GM12878 (cell line): Measurements from ENCODE around the gene SORCS2. TPM values are rescaled to one million over a fixed set of nuclear protein-coding genes. Genes with fewer than 3 reads are reported as not detected.
A peak's percentile ranks its signal among the peaks of the same experiment; 100 is the strongest.

Source experiments
- ATAC-seq: fragments of 200-7000 bp; cut with Tn5 transposase; 3 replicates; pipeline ENCODE4 v1.9.1; 2020; ENCODE audit warnings: mild to moderate bottlenecking, moderate library complexity
- BruUV-seq: library from RNA; stranded (reverse); fragments of 400-500 nt; replicated peaks from 2 replicates; lab custom pipeline; 2021; lab: Mats Ljungman, UMichigan
- CTCF ChIA-PET: fragments of 300-600 bp; sonication (Branson Sonifier 250); formaldehyde crosslinking; extraction: SDS; loops from one replicate; lab custom pipeline; 2021; ENCODE audit warnings: inconsistent platforms; lab: Yijun Ruan, JAX
- POLR2A ChIA-PET: fragments of 350-600 bp; formaldehyde crosslinking; extraction: SDS; loops from one replicate; lab custom pipeline; 2021; ENCODE audit warnings: inconsistent platforms; lab: Charles Lee
- RAD21 ChIA-PET: fragments of 300-600 bp; sonication (Branson Sonifier 250); formaldehyde crosslinking; loops from one replicate; lab custom pipeline; 2023; ENCODE audit warnings: antibody characterized with exemption; ENCODE audit not compliant: unreplicated experiment; lab: Charles Lee
- SMC1A ChIA-PET: fragments of 300-600 bp; sonication (Branson Sonifier 250); formaldehyde crosslinking; loops from one replicate; lab custom pipeline; 2023; ENCODE audit not compliant: unreplicated experiment, uncharacterized antibody; lab: Charles Lee
- DNase-seq: peaks from one replicate; pipeline ENCODE4 v3.0.0-alpha.2; 2011; ENCODE audit warnings: low read depth, low spot score
- FAIRE-seq: peaks from 3 replicates; lab custom pipeline; 2011; peaks lifted over from hg19 to GRCh38; lab: Jason Lieb, UNC
- H2AFZ ChIP-seq: 2 replicates; pipeline ENCODE4 v1.6.0; 2011; ENCODE audit warnings: low read depth, low read length, control low read depth; ENCODE audit not compliant: control insufficient read depth
- H3K27ac ChIP-seq: 2 replicates; pipeline ENCODE4 v1.5.1; 2011; ENCODE audit warnings: control low read depth; ENCODE audit not compliant: control insufficient read depth, insufficient read depth
- H3K27me3 ChIP-seq, 2 experiments: replicated peaks in 1 of 2; 2 replicates each; pipeline versions ENCODE4 v1.6.0 to v1.6.1; 2011; ENCODE audit warnings: low read length in 1 of 2; ENCODE audit not compliant: control insufficient read depth in 2 of 2, insufficient read depth in 2 of 2
- H3K36me3 ChIP-seq, 2 experiments: 2 replicates each; pipeline ENCODE4 v1.5.1; 2011; ENCODE audit warnings: low read length in 1 of 2; ENCODE audit not compliant: control insufficient read depth in 2 of 2, insufficient read depth in 2 of 2
- H3K4me1 ChIP-seq: 2 replicates; pipeline ENCODE4 v1.6.1; 2011; ENCODE audit warnings: mild to moderate bottlenecking, low read length, moderate library complexity, mixed read lengths; ENCODE audit not compliant: control insufficient read depth, insufficient read depth
- H3K4me2 ChIP-seq: 2 replicates; pipeline ENCODE4 v1.6.0; 2011; ENCODE audit warnings: control low read depth; ENCODE audit not compliant: control insufficient read depth, insufficient read depth
- H3K4me3 ChIP-seq: fragments of 200-600 bp; sonication (generic); 2 replicates; pipeline ENCODE4 v1.5.1; 2016
- H3K79me2 ChIP-seq: 2 replicates; pipeline ENCODE4 v1.6.0; 2011; ENCODE audit warnings: low read length; ENCODE audit not compliant: control insufficient read depth, insufficient read depth
- H3K9ac ChIP-seq: 2 replicates; pipeline ENCODE4 v1.8.0; 2011; ENCODE audit warnings: low read length, control low read depth, mixed read lengths; ENCODE audit not compliant: control insufficient read depth, insufficient read depth
- H3K9me3 ChIP-seq: replicated peaks from 3 replicates; pipeline ENCODE4 v1.5.1; 2011; ENCODE audit warnings: mild to moderate bottlenecking, low read length; ENCODE audit not compliant: control insufficient read depth, insufficient read depth
- H4K20me1 ChIP-seq: 2 replicates; pipeline ENCODE4 v1.6.0; 2011; ENCODE audit not compliant: control insufficient read depth, insufficient read depth
- BCLAF1 ChIP-seq: fragments of 450-650 bp; IDR thresholded peaks from 2 replicates; pipeline ENCODE4 v1.6.1; 2017; ENCODE audit warnings: antibody characterized with exemption, mild to moderate bottlenecking, moderate library complexity
- HDGF ChIP-seq: fragments of 450-650 bp; IDR thresholded peaks from 2 replicates; pipeline ENCODE4 v1.6.1; 2016; ENCODE audit warnings: antibody characterized with exemption
- LARP7 ChIP-seq: fragments of 450-650 bp; IDR thresholded peaks from 2 replicates; pipeline ENCODE4 v1.6.1; 2017; ENCODE audit warnings: mild to moderate bottlenecking
- USF1 ChIP-seq: IDR thresholded peaks from 2 replicates; pipeline ENCODE4 v1.6.1; 2011; ENCODE audit warnings: borderline replicate concordance, low read depth, mild to moderate bottlenecking, moderate library complexity, mixed read lengths, low read length; ENCODE audit not compliant: insufficient read depth; ENCODE audit errors: extremely low read length
- ZNF592 ChIP-seq: fragments of 450-650 bp; IDR thresholded peaks from 2 replicates; pipeline ENCODE4 v1.6.1; 2017; ENCODE audit warnings: mild to moderate bottlenecking, moderate library complexity
- WGBS: methylation state at CpG from one replicate; pipeline ENCODE4 v1.1.6; 2016; ENCODE audit warnings: low lambda C conversion rate; ENCODE audit not compliant: insufficient replicate concordance, insufficient coverage; ENCODE audit errors: missing lambda C conversion rate; 5-methylcytosine and 5-hydroxymethylcytosine counted together
- in situ Hi-C: fragments of 300-500 bp; cut with MboI; formaldehyde crosslinking; loops from 9 replicates; pipeline ENCODE4 v1.14.3; 2018; ENCODE audit warnings: mixed read lengths
- intact Hi-C: fragments of 100-400 bp; cut with micrococcal nuclease; formaldehyde crosslinking; loops from one replicate; pipeline ENCODE4 v1.14.2; 2022; ENCODE audit not compliant: unreplicated experiment
- polyA plus RNA-seq, 11 experiments: library from polyadenylated mRNA; depleted of rRNA in 4 of 11; unstranded in 6 of 11; stranded (reverse) in 5 of 11; fragments of >200 nt; fragmentation: Nextera tagmentation in 4 of 11; fragmentation: Illumina TruSeq in 1 of 11; extraction: Ambion mirVana in 4 of 11; extraction: Trizol in 1 of 11; gene quantifications; 1 replicate in 1 of 11; 2 replicates in 10 of 11; pipeline versions ENCODE4 v1.2.1 to v1.2.3, GENCODE V29; 2011 to 2016; ENCODE audit warnings: inconsistent platforms in 2 of 11, missing spikeins in 2 of 11, low read depth in 1 of 11
- total RNA-seq, 4 experiments: library from RNA; depleted of rRNA in 3 of 4; stranded (reverse); fragments of >200 nt in 3 of 4; fragmentation: Illumina TruSeq in 1 of 4; extraction: Trizol in 1 of 4; gene quantifications; 2 replicates each; pipeline versions ENCODE4 v1.2.1 to v1.2.3, GENCODE V29; 2013 to 2021

Gene SORCS2
- total and polyA plus RNA-seq, 10 of the 15 experiments (the other 5 are each of a cell fraction or from before 2014, with no cell fraction given), result 0.01 to 0.15 (median 0.05) TPM; not detected in 5

- WGBS, result 42% methylated on average over 8 of the region's 8 CpGs
- no peak overlapping the region for H2AFZ ChIP-seq
- H4K20me1 ChIP-seq, result no peaks in the 10 kb centered on the region
- FAIRE-seq (no peak), ATAC-seq (no peak), DNase-seq (no peak)
- no peak overlapping the region for H3K9ac ChIP-seq
- H3K4me1 ChIP-seq, result no peaks in the 10 kb centered on the region
- H3K9me3 ChIP-seq, result no peaks in the 10 kb centered on the region
- H3K36me3 ChIP-seq, result no peaks in the 10 kb centered on the region
- H3K27me3 ChIP-seq, result no peaks in the 10 kb centered on the region
- in situ Hi-C loops (no loop called here), intact Hi-C loops (no loop called here)
- POLR2A ChIA-PET, result no interaction called here
- no peak overlapping the region for H3K4me3 ChIP-seq
- H3K79me2 ChIP-seq, result no peaks in the 10 kb centered on the region
- CTCF ChIA-PET, result no interaction called here
- no peak for TF ChIP-seq LARP7
- peak; percentile 32 for TF ChIP-seq USF1
- RAD21 ChIA-PET, result no interaction called here
- no peak overlapping the region for H3K27ac ChIP-seq
- no TSS peak for BruUV-seq
- SMC1A ChIA-PET, result no interaction called here
- no peak overlapping the region for H3K4me2 ChIP-seq
Observed at GRCh38 chr4:7691982-7692381, 499.6 kb downstream of the SORCS2 start.

GRCh38 chr4:7692451-7693236 is 500.3 kb downstream of the SORCS2 start:
- DNase-seq (no peak), ATAC-seq (no peak), FAIRE-seq (no peak)
- H4K20me1 ChIP-seq, result no peaks in the 10 kb centered on the region
- no peak overlapping the region for H3K27ac ChIP-seq
- H3K36me3 ChIP-seq, result no peaks in the 10 kb centered on the region
- no peak overlapping the region for H3K4me3 ChIP-seq
- H3K4me2 ChIP-seq, result no peak overlapping the region
- SMC1A ChIA-PET, result no interaction called here
- POLR2A ChIA-PET, result no interaction called here
- CTCF ChIA-PET, result no interaction called here
- no peaks in the 10 kb centered on the region for H3K4me1 ChIP-seq
- intact Hi-C loops, result no loop called here
- no peaks in the 10 kb centered on the region for H3K27me3 ChIP-seq
- no peak overlapping the region for H3K9ac ChIP-seq
- H3K79me2 ChIP-seq, result no peaks in the 10 kb centered on the region
- H2AFZ ChIP-seq, result no peak overlapping the region
- RAD21 ChIA-PET, result no interaction called here
- BruUV-seq, result no TSS peak
- H3K9me3 ChIP-seq, result no peaks in the 10 kb centered on the region
- in situ Hi-C loops, result no loop called here
- 40% methylated on average over 18 of the region's 18 CpGs for WGBS
- no peak for TF ChIP-seq HDGF
- no peak for TF ChIP-seq ZNF592
- no peak for TF ChIP-seq BCLAF1
